Prostate gland (tissue), 2 donors: Measurements from ENCODE around the gene PAAF1. TPM values are rescaled to one million over a fixed set of nuclear protein-coding genes. Genes with fewer than 3 reads are reported as not detected.
"Not testable (repeated sequence)": the region's sequence is repeated elsewhere in the genome, so short reads cannot be mapped to it uniquely, and the experiment has no call there.

Source experiments
- DNase-seq: peaks from one replicate; pipeline ENCODE4 v3.0.0-alpha.2; 2019; ENCODE audit warnings: low spot score
- H3K27ac ChIP-seq, 2 donors: fragments of 200-600 bp; sonication (generic); 2 replicates each; pipeline ENCODE4 v1.5.1; 2017 to 2019
- H3K27me3 ChIP-seq: fragments of 200-600 bp; sonication (generic); replicated peaks from 2 replicates; pipeline ENCODE4 v1.5.1; 2019; ENCODE audit not compliant: insufficient read depth
- H3K36me3 ChIP-seq, 2 donors: fragments of 200-600 bp; sonication (generic); 1 replicate in 1 of 2; 2 replicates in 1 of 2; pipeline versions ENCODE4 v1.5.1 to v1.8.1; 2017 to 2019
- H3K4me1 ChIP-seq: fragments of 200-600 bp; sonication (generic); replicated peaks from 2 replicates; pipeline ENCODE4 v1.5.1; 2019
- H3K4me3 ChIP-seq, 2 donors: fragments of 200-600 bp; sonication (generic); 2 replicates each; pipeline ENCODE4 v1.5.1; 2017 to 2019
- H3K9me3 ChIP-seq: fragments of 200-600 bp; sonication (generic); 2 replicates; pipeline ENCODE4 v1.5.1; 2017
- POLR2A ChIP-seq: fragments of 450-650 bp; IDR thresholded peaks from one replicate; pipeline ENCODE4 v1.6.1; 2016; ENCODE audit warnings: antibody characterized with exemption, mild to moderate bottlenecking
- POLR2AphosphoS5 ChIP-seq: sonication (generic); formaldehyde crosslinking; IDR thresholded peaks from one replicate; pipeline ENCODE4 v1.6.1; 2017; ENCODE audit warnings: antibody characterized with exemption
- WGBS: methylation state at CpG from one replicate; pipeline ENCODE4 v1.1.5; 2018; 5-methylcytosine and 5-hydroxymethylcytosine counted together
- intact Hi-C: fragments of 100-400 bp; cut with DNase I; formaldehyde crosslinking; loops from one replicate; pipeline ENCODE4 v1.14.2; 2022
- total RNA-seq, 2 donors: library from RNA; depleted of rRNA; stranded (reverse); fragments of >200 nt; gene quantifications; one replicate each; pipeline ENCODE4 v1.1.0, GENCODE V29; 2016
- TF ChIP-seq, protein P1 (sequence below), 4 experiments: fragments of 200-600 bp in 2 of 4; fragments of 450-650 bp in 2 of 4; sonication (generic) in 2 of 4; IDR thresholded peaks; 1 replicate in 3 of 4; 2 replicates in 1 of 4; pipeline ENCODE4 v1.5.1; 2016 to 2019; ENCODE audit warnings: antibody characterized with exemption in 4 of 4, mild to moderate bottlenecking in 2 of 4, moderate library complexity in 2 of 4

PAAF1 gene
- total RNA-seq, 2 donors from 2014 or later, result 15.6 to 28.3 TPM

DNA sequence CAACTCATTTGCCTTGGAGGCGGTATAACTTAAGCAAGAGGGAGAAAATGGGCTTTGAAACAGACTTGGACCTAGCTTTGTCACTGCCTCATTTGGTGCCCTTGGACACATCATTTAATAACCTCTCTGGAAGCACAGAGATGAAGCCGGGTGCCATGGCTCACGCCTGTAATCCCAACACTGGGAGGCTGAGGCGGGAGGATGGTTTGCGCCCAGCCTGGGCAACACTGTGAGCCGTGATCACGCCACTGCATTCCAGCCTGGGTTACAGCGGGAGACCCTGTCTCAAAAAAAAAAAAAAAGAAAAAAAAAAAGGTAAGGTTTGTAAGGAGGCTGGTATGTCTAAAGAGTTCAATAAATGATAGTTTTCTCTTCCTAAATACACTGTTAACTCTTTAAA, 959 bp upstream of the PAAF1 start:
- Histone ChIP-seq H3K4me3 (peak overlapping the region; percentile 61 to 84), H3K27me3 (no peaks in the 10 kb centered on the region), H3K9me3 (no peaks in the 10 kb centered on the region), H3K36me3 (peaks cover 0 to 4% of the 10 kb centered on the region in 2 donors), H3K4me1 (no peaks in the 10 kb centered on the region), H3K27ac (peak overlapping the region in 1 of 2 donors; percentile 85)
- no peak for TF ChIP-seq POLR2AphosphoS5
- no peak for TF ChIP-seq POLR2A
- WGBS, result 19% methylated on average over 8 of the region's 8 CpGs
- intact Hi-C loops, result loop anchor here (10.0 kb wide), 1 partner anchor 91 kb away; the partner anchor contains the start of gene MRPL48
- DNase-seq, result no peak

DNA sequence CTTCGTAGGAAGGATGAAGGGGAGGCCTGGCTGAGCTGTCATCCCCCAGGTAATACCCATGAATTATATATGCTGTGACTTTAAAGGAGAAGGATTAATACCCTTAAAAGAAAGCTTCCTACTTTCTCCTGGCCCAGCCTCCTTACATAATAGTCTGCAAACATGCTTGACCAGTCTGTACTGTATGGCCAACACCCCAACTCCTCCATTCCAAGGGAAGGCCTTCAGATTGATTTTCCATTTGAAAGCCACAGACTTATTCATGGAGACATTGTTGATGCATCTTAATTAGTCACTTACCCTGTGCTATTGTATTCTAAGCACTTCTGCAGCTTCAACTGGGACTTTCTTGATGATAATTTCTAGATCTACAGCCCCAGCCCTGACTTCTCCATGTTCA, 2.0 kb downstream of the PAAF1 start:
- TF ChIP-seq POLR2AphosphoS5 (no peak), POLR2A (no peak)
- TF ChIP-seq, protein P1, sequence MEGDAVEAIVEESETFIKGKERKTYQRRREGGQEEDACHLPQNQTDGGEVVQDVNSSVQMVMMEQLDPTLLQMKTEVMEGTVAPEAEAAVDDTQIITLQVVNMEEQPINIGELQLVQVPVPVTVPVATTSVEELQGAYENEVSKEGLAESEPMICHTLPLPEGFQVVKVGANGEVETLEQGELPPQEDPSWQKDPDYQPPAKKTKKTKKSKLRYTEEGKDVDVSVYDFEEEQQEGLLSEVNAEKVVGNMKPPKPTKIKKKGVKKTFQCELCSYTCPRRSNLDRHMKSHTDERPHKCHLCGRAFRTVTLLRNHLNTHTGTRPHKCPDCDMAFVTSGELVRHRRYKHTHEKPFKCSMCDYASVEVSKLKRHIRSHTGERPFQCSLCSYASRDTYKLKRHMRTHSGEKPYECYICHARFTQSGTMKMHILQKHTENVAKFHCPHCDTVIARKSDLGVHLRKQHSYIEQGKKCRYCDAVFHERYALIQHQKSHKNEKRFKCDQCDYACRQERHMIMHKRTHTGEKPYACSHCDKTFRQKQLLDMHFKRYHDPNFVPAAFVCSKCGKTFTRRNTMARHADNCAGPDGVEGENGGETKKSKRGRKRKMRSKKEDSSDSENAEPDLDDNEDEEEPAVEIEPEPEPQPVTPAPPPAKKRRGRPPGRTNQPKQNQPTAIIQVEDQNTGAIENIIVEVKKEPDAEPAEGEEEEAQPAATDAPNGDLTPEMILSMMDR (IDR thresholded peaks at IDR 0.05), result no peak
- Histone ChIP-seq H3K27ac (no peak overlapping the region), H3K27me3 (no peaks in the 10 kb centered on the region), H3K36me3 (peaks cover 0 to 4% of the 10 kb centered on the region in 2 donors), H3K9me3 (no peaks in the 10 kb centered on the region), H3K4me3 (no peak overlapping the region), H3K4me1 (no peaks in the 10 kb centered on the region)
- no peak for DNase-seq
- 63% methylated on average over 1 of the region's 1 CpG for WGBS
- intact Hi-C loops, result loop anchor here (10.0 kb wide), 1 partner anchor 94 kb away; the partner anchor contains the start of gene MRPL48

DNA sequence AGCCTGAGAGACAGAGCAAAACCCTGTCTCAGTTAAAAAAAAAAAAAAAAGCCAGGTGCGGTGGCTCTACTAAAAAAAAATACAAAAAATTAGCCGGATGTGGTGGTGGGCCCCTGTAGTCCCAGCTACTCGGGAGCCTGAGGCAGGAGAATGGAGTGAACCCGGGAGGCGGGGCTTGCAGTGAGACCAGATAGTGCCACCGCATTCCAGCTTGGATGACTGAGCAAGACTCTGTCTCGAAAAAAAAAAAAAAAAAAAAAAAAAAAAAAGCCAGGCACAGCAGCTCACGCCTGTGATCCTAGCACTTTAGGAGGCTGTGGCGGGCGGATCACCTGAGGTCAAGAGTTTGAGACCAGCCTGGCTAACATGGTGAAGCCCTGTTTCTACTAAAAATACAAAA, 3.6 kb downstream of the PAAF1 start:
- H3K27ac ChIP-seq, H3K36me3 ChIP-seq, intact Hi-C loops, DNase-seq, H3K4me3 ChIP-seq, H3K9me3 ChIP-seq, H3K27me3 ChIP-seq, H3K4me1 ChIP-seq: not testable (repeated sequence)
- 87% methylated on average over 10 of the region's 10 CpGs for WGBS

DNA sequence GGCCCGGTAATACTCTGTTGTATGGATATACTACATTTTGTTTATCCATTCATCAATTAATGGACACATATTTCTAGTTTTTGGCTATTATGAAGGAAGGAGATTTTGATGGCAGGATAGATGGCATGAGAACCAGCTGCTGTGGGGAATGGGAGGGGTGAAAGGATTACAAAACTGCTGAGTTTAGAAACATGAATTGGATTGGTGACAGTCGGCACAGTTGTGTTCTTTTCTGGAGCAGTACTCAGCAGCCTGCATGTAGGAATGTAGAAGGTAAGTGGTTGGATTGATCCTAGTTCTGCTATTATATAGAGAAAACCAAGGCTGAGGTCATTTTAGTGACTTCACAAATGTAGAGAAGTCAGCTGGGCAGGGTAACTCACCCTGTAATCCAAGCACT, 7.1 kb downstream of the PAAF1 start:
- no peaks in the 10 kb centered on the region for H3K9me3 ChIP-seq
- no peaks in the 10 kb centered on the region for H3K4me1 ChIP-seq
- 89% methylated on average over 2 of the region's 2 CpGs for WGBS
- H3K27ac ChIP-seq, result no peak overlapping the region
- TF ChIP-seq, protein P1 (IDR thresholded peaks at IDR 0.05), result no peak
- TF ChIP-seq POLR2AphosphoS5, result no peak
- TF ChIP-seq POLR2A, result no peak
- intact Hi-C loops, result no loop called here
- no peak for DNase-seq
- H3K36me3 ChIP-seq, result no peaks in the 10 kb centered on the region
- H3K27me3 ChIP-seq, result no peaks in the 10 kb centered on the region
- no peak overlapping the region for H3K4me3 ChIP-seq

GRCh38 chr11:73888244-73888643, 11.4 kb downstream of the PAAF1 start:
- no peak for DNase-seq
- Histone ChIP-seq H3K36me3 (no peaks in the 10 kb centered on the region), H3K4me1 (no peaks in the 10 kb centered on the region), H3K4me3 (no peak overlapping the region), H3K27ac (no peak overlapping the region), H3K9me3 (no peaks in the 10 kb centered on the region), H3K27me3 (no peaks in the 10 kb centered on the region)
- intact Hi-C loops, result no loop called here
- WGBS, result 92% methylated on average over 3 of the region's 3 CpGs
- TF ChIP-seq, protein P1 (IDR thresholded peaks at IDR 0.05), result no peak
- no peak for TF ChIP-seq POLR2AphosphoS5
- no peak for TF ChIP-seq POLR2A

GRCh38 chr11:73889019-73889418, 12.2 kb downstream of the PAAF1 start:
- Histone ChIP-seq H3K36me3 (no peaks in the 10 kb centered on the region), H3K4me1 (no peaks in the 10 kb centered on the region), H3K9me3 (no peaks in the 10 kb centered on the region), H3K4me3 (no peak overlapping the region), H3K27ac (no peak overlapping the region), H3K27me3 (no peaks in the 10 kb centered on the region)
- intact Hi-C loops, result no loop called here
- no peak for DNase-seq
- TF ChIP-seq POLR2A (no peak), POLR2AphosphoS5 (no peak)
- TF ChIP-seq, protein P1 (IDR thresholded peaks at IDR 0.05), result no peak
- WGBS, result 57% methylated on average over 1 of the region's 1 CpG
